GM21825 (cell line): Measurements from ENCODE around the gene TREML4.

ENCODE experiments used
- ATAC-seq: cut with Tn5 transposase; IDR thresholded peaks from one replicate; pipeline ENCODE4 v1.9.1; 2021; ENCODE audit warnings: mild to moderate bottlenecking, moderate library complexity; ENCODE audit not compliant: unreplicated experiment

TREML4 gene

DNA sequence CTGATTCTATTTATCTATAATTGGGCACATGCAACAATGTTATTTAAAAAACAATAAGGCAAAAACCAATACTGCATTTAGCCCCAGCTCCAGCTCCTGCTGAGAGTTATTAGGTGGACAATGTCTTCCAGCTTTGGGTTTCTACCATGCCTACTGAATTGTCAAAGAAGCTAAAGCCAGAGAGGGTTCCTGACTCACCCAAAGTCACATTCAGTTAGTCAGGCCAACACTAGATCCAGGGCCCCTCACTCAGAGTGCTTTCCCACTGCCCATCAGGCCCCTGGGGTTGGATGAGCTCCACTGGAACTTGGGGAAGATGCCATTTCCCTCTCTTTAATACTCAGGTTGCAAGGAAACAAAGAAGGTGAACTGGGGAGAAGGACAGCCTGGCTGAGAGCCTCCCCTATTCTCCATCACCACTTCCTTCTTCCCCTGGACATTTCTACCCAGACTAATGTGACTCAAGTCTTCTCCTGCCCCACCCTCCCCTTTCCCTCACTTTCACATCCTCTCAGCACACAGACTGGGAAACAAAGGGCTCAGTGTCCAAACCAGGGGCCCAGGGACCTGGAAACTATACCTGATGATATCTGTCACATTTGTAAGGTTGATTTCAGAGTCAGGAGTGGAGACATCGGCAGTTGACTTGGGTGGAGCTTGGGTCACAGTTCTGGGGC, 52.4 kb downstream of the TREML4 start:
- ATAC-seq: no peak

DNA sequence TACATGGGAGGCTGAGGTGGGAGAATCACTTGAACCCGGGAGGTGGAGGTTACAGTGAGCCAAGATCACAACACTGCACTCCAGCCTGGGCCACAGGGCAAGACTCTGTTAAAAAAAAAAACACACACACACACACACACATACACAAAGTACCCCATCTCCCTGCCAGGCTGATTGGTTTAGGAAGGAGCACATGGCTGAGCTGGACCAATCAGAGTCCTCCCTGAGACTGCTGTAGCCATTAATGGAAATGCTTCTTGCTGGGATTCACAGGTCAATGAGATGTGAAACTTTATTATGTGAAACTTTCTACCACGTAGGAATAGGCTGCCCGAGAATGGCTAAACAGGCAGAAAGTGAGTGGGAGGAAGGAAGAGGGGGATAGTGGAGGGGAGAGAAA, 55.5 kb downstream of the TREML4 start:
- no peak for ATAC-seq

DNA sequence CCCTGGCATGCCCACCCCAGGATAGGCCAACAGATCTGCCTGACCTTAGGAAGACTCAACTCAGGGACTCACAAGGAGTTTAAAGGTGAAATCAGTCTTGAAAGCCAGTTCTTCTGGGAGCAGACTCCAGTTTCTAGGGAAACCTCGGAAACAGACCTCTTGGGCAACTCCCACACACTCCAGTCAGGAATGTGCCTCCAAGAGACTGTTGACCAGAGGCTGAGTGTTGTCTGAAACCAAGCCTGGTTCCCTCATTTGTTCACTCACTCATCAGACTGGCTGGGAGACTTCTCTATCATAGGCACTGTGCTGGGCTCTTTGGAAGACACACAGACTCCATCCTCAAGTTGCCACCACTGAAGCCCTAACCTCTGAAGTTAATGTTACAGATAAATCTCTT, 56.6 kb downstream of the TREML4 start:
- no peak for ATAC-seq

GRCh38 chr6:41286544-41287346, 58.6 kb downstream of the TREML4 start, which contains the start of gene TREM1:
Gene TREM1 (minus strand): TSS chr6:41286682. CDS start chr6:41286655, 27 bp downstream.
- no peak for ATAC-seq

- no peak for ATAC-seq
Observed at GRCh38 chr6:41288030-41288753, 60.0 kb downstream of the TREML4 start.
